Measurements from ENCODE around the gene MAVS.
"Not testable (repeated sequence)": the region's sequence is repeated elsewhere in the genome, so short reads cannot be mapped to it uniquely, and the experiment has no call there.

MAVS gene

DNA sequence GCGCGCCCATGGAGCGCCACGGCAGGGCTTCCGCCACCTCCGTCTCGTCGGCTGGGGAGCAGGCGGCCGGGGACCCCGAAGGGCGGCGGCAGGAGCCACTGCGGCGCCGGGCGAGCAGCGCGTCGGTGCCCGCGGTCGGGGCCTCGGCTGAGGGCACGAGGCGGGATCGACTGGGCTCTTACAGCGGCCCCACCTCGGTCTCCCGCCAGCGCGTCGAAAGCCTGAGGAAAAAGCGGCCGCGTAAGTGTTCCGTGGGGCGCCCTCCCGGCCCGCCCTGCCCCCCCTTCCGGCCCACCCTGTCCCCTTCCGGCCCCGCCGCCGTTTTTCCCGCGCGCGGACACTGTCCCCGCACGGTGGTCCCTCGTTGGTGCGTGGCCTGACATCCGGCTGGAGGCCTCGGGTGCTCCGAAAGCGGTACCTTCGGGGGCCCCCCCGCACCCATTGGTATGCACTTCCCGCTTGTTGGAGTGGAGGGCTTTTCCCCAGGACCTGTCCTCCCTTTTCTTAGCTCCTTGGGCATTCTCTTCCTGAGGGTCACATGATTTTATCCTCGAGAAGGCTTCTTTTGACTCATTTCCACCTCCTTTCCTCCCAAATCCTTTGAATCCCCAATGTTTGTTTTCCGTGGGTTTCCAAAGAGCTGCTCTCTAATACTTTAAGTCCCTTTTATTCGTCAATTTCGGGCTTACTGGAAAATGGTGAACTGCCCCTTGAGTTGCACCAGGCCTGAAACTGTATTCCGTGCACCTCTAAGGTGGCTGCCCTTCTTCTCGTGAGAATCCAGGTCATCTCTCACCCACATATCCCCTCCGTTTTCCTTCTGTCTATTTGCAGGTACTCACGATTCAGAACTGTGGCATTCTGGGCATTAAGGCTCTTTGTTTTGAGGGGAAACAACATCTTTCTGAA, 43.1 kb downstream of the MAVS start:
- DNase-seq = peak; percentile 71

GRCh38 chr20:3890398-3890751, 43.7 kb downstream of the MAVS start:
- peak; percentile 57 for DNase-seq

GRCh38 chr20:3890999-3891929, 44.6 kb downstream of the MAVS start:
- DNase-seq = no peak

GRCh38 chr20:3894796-3895195, 48.2 kb downstream of the MAVS start:
- DNase-seq = no peak

- DNase-seq = no peak
These were observed 49.7 kb downstream of the MAVS start for GRCh38 chr20:3896302-3896701.

DNA sequence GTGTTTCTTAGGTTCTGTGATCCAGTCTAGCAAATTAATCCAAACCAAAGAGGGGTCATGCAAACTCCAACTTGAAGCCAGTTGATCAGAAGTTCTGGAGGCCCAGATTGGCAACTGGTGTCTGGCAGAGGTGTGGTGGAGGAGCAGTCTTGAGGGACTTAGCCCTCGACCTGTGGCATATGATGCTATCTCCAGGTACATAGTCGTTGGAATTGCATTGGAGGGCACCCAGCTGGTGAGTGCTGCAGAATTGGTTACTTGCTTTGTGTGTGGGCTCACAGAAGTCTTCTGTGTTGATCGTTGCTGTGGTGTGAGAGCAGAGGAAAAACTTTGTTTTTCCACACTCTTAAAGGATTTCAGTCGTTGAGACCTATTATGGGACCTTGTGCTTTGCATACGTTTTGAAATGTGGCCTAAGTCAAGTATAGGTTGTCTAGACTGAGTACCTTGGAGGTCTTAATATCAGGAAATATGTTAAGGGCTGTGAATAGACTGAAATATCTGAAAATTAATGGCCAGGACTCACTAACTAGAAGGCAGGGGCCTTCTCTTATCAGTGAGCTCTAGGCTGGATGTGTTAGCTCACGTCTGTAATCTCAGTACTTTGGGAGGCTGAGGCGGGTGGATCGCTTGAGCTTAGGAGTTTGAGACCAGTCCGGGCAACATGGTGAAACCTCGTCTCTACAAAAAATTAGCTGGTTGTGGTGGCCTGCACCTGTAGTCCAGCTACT, 50.4 kb downstream of the MAVS start:
- DNase-seq = peak; percentile 81

GRCh38 chr20:3898181-3898580, 51.5 kb downstream of the MAVS start:
- not testable (repeated sequence) for DNase-seq

- DNase-seq = no peak
These were observed 52.0 kb downstream of the MAVS start for GRCh38 chr20:3898639-3899038.

DNA sequence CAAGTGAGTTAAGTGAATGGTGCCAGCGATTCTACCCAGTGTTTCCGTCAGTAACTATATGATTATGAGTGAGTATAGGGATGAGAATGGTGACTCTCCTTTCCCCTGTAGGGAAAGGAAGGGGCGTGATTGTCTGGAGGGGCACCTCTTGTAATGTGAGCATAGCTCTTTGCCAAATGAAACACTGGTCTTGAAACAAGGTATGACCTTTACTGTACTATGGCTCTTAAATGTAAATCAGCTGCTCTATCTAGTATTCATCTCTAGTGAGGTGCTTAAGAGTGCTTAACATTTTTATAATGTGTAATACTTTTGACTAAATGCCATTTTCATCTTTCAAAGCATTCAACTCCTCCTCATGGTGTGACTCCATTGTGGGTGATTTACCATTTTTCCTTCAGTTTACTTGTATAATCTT, 53.6 kb downstream of the MAVS start:
- no peak for DNase-seq

DNA sequence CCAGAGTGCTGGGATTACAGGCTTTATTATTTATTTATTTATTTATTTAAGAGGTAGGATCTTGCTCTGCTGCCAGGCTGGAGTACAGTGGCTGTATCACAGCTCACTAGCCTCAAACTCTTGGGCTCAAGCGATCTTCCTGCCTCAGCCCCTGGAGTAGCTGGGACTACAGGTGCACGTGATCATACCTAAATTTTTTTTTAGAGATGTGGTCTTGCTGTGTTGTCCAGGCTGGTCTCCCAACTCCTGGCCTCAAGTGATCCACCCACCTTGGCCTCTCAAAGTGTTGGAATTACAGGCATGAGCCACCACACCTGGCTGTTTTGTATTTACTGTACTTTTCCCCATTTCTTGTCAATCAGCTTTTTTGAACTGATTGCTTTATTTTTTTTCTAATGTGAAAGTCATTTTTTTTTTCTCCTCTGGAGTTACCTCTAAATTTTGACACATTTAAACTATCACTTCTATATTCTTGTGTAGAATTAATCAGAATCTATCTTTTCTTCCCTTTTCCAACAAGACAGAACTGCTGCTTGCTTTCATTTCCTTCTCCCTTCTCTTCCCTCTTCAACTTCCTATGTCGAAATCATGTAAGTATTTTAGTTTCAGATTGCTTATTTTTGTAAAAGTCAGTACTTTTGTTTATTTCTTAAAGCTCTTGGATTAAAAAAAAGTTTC, 54.5 kb downstream of the MAVS start:
- DNase-seq = peak; percentile 30

DNA sequence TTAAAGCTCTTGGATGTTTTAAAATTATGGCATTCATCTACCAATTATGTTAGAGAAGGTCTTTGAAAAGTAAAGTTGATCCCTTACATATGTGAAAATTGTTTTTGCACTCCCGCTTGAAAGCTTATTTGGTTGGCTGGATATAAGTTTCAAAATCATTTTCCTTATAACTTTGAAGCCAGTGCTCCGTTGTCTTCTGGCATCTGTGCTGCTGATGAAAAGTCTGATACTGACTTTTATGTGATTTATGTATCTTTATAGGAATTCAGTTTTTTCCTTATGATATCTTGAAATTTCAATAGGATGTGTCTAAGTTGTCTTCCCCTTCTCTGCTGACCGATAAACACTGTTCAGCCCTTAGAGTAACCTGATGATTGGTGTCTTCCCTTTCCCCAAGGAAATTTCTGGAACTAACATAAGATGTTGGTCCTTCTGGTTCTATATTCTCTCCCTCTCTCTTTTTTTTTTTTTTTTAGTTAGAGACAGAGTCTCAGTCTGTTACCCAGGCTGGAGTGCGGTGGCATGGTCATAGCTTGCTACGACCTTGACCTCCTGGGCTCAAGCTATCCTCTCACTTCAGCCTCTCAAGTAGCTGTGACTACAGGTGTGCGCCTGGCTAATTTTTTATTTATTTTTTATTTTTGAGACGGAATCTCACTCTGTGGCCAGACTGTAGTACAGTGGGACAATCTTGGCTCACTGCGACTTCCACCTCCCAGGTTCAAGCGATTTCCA, 55.2 kb downstream of the MAVS start:
- DNase-seq = no peak

- DNase-seq = no peak
These were observed 55.8 kb downstream of the MAVS start for GRCh38 chr20:3902446-3902845.

GRCh38 chr20:3904224-3904623, 57.6 kb downstream of the MAVS start:
- DNase-seq = no peak

DNA sequence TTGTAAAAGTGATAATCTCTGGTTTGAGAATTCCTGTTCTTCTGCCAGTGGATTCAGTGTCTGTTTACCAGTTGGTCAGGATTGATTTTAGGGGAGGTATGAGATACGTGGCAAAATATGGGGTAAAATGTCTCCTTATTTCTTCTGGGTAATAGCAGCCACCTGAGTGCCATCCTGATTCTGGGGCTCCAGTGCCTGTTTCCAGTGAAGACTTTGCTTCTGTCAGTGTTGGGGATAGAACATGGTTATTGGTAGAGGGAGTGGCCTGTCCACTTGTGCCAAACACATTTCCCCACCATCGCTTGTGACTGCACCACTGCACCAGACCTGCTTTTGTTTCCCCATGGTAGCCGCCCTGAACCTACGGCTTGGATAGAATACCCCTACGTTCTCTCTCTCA, 58.2 kb downstream of the MAVS start:
- DNase-seq = no peak

- not testable (repeated sequence) for DNase-seq
These were observed 60.4 kb downstream of the MAVS start for GRCh38 chr20:3906744-3907721.

- DNase-seq = no peak
These were observed 62.0 kb downstream of the MAVS start for GRCh38 chr20:3908667-3909066.

DNA sequence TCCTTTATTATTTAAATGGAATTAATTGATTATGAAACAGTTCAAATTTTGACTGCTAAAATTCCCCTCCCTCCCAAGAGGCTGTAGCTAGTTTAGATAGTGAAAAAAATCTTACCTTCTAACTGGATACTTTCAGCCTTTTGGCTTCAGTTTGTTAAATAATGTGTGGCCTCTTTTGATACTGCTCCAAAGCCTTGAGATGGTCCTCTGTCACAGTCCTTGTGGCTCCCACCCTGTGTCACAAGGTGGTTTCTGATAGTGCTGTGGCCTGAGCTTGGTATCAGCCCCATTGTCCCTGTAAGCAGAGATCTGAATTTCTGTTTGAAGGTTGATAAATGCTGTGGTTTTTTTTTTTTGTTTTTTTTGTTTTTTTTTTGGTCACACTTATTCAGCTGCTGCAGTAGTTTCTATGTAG, 63.3 kb downstream of the MAVS start:
- DNase-seq = peak; percentile 99

DNA sequence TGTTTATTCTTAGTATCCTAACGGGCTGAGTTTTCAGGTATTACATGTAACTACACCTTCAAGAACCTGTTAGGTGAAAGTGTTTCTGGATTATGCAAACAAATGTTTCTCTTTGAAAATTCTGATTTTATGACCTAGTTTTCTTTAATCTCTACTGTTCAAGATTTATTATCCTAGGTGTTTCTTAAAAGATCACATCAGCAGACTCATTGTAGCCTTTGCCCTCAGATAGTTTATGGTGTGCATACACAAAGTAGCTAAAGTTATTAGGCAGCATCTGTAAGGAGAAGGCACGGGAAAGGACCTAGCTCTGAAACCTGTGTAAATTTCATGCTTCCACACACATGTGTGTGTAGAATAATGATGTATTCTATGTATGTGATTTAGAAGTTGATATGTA, 64.2 kb downstream of the MAVS start:
- no peak for DNase-seq

- DNase-seq = peak; percentile 48
These were observed 65.3 kb downstream of the MAVS start for GRCh38 chr20:3911956-3912355.

DNA sequence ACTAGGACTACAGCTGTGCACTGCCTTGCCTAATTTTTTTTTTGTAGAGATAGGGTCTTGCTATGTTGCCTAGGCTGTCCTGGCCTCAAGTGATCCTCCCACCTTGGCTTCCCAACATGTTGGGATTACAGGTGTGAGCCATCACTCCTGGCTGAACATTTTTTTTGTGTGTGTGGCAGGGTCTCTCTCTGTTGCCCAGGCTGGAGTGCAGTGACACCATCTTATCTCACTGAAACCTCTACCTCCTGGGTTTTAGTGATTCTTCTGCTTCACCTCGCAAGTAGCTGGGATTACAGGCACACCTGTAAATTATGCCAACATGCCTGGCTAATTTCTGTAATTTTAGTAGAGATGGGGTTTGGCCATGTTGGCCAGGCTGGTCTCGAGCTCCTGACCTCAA, 67.8 kb downstream of the MAVS start:
- DNase-seq = no peak

GRCh38 chr20:3915691-3916090, 69.1 kb downstream of the MAVS start:
- DNase-seq = no peak

Data from hematopoietic multipotent progenitor cell treated with erythropoietin and hydrocortisone succinate and interleukin-3 and kit ligand, for 6 days (in vitro differentiated cells).